ENCODE measurements around the gene CD70.
"Not testable (repeated sequence)": the region's sequence is repeated elsewhere in the genome, so short reads cannot be mapped to it uniquely, and the experiment has no call there.

CD70 gene

DNA sequence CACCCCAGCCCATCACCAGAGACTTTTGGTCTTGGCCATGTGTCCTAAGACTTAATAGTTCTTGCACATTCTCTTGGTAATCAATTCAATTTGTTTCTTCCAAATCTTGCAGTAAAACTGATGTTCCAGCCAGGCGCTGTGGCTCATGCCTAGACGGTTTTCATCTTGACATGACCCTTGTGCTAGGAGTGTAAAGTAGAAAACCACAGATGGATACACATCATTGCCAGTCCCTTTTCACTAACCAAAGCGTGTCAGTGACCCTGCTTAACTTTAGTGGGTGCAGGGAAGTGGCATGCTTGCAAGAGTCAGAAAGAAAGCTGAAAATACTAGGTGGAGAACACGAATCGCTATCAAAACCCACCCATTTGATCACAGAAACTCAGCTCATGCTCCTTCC lies 18.0 kb upstream of the CD70 start:
- Histone ChIP-seq H3K27me3 (ENCODE audit: control insufficient read depth, insufficient read depth, low read length) (no peaks in the 10 kb centered on the region), H3K4me3 (ENCODE audit: low read length) (no peak overlapping the region), H3K9me3 (replicated peaks; ENCODE audit: low read length) (no peaks in the 10 kb centered on the region), H3K9ac (ENCODE audit: low read depth, low read length) (no peak overlapping the region), H3K4me2 (ENCODE audit: low read length) (no peak overlapping the region), H3K36me3 (ENCODE audit: insufficient read depth, low read length) (no peaks in the 10 kb centered on the region), H3K4me1 (ENCODE audit: control insufficient read depth, insufficient read depth, low read length) (peaks cover 16% of the 10 kb centered on the region)

GRCh38 chr19:6608146-6608545 lies 17.2 kb upstream of the CD70 start:
- not testable (repeated sequence) for H3K4me2 ChIP-seq (ENCODE audit: low read length); H3K4me3 ChIP-seq (ENCODE audit: low read length); H3K27me3 ChIP-seq (ENCODE audit: control insufficient read depth, insufficient read depth, low read length); H3K9ac ChIP-seq (ENCODE audit: low read depth, low read length); H3K36me3 ChIP-seq (ENCODE audit: insufficient read depth, low read length); H3K9me3 ChIP-seq (replicated peaks; ENCODE audit: low read length)
- H3K4me1 ChIP-seq (ENCODE audit: control insufficient read depth, insufficient read depth, low read length), result peaks cover 16% of the 10 kb centered on the region

- not testable (repeated sequence) for H3K9ac ChIP-seq (ENCODE audit: low read depth, low read length); H3K4me3 ChIP-seq (ENCODE audit: low read length); H3K9me3 ChIP-seq (replicated peaks; ENCODE audit: low read length); H3K36me3 ChIP-seq (ENCODE audit: insufficient read depth, low read length); H3K4me2 ChIP-seq (ENCODE audit: low read length); H3K27me3 ChIP-seq (ENCODE audit: control insufficient read depth, insufficient read depth, low read length); H3K4me1 ChIP-seq (ENCODE audit: control insufficient read depth, insufficient read depth, low read length)
These were observed 15.5 kb upstream of the CD70 start for GRCh38 chr19:6606276-6607070.

DNA sequence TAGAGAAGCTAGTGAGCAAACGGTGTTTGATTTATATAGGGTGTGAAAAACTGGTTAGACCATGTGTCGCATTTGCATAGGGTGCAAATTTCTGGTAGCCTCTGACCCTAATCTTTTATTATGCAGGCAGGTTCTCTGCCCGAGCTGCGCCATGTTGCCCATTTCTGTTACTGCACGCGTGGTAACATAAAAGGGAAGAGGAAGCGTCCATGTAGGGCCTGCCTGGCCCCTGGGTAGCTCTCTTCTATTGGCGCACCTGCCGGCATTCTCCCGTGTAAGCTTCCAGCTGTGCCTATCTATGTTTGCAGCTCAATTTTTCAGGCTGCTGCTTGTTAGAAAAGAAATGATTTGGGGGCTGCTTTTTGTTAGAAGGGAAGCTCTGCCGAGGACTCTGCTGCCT lies 14.0 kb upstream of the CD70 start:
- no peak overlapping the region for H3K4me3 ChIP-seq (ENCODE audit: low read length)
- H3K27me3 ChIP-seq (ENCODE audit: control insufficient read depth, insufficient read depth, low read length), result no peaks in the 10 kb centered on the region
- no peaks in the 10 kb centered on the region for H3K9me3 ChIP-seq (replicated peaks; ENCODE audit: low read length)
- no peak overlapping the region for H3K4me2 ChIP-seq (ENCODE audit: low read length)
- H3K9ac ChIP-seq (ENCODE audit: low read depth, low read length), result no peak overlapping the region
- no peaks in the 10 kb centered on the region for H3K4me1 ChIP-seq (ENCODE audit: control insufficient read depth, insufficient read depth, low read length)
- no peaks in the 10 kb centered on the region for H3K36me3 ChIP-seq (ENCODE audit: insufficient read depth, low read length)

DNA sequence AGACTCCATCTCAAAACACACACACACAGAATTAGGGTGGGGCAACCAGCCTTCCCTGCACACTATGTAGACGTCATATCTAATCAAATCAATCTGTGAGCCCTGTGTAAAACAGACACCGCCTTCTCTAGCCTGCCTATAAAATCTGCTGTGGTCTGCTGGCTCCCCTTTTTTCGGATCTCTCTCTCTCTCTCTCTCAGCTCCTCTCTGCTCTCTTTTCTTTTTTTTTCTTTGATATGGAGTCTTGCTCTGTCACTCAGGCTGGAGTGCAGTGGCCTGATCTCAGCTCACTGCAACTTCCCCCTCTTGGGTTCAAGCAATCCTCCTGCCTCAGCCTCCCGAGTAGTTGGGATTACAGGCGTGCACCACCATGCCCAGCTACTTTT lies 11.8 kb upstream of the CD70 start:
- Histone ChIP-seq H3K9ac (ENCODE audit: low read depth, low read length) (no peak overlapping the region), H3K36me3 (ENCODE audit: insufficient read depth, low read length) (no peaks in the 10 kb centered on the region), H3K4me3 (ENCODE audit: low read length) (no peak overlapping the region), H3K4me1 (ENCODE audit: control insufficient read depth, insufficient read depth, low read length) (no peaks in the 10 kb centered on the region), H3K4me2 (ENCODE audit: low read length) (no peak overlapping the region), H3K27me3 (ENCODE audit: control insufficient read depth, insufficient read depth, low read length) (no peaks in the 10 kb centered on the region), H3K9me3 (replicated peaks; ENCODE audit: low read length) (no peaks in the 10 kb centered on the region)

- H3K36me3 ChIP-seq (ENCODE audit: insufficient read depth, low read length); H3K9ac ChIP-seq (ENCODE audit: low read depth, low read length); H3K9me3 ChIP-seq (replicated peaks; ENCODE audit: low read length); H3K27me3 ChIP-seq (ENCODE audit: control insufficient read depth, insufficient read depth, low read length); H3K4me3 ChIP-seq (ENCODE audit: low read length); H3K4me2 ChIP-seq (ENCODE audit: low read length); H3K4me1 ChIP-seq (ENCODE audit: control insufficient read depth, insufficient read depth, low read length): not testable (repeated sequence)
These were observed 10.6 kb upstream of the CD70 start for GRCh38 chr19:6601537-6602052.

DNA sequence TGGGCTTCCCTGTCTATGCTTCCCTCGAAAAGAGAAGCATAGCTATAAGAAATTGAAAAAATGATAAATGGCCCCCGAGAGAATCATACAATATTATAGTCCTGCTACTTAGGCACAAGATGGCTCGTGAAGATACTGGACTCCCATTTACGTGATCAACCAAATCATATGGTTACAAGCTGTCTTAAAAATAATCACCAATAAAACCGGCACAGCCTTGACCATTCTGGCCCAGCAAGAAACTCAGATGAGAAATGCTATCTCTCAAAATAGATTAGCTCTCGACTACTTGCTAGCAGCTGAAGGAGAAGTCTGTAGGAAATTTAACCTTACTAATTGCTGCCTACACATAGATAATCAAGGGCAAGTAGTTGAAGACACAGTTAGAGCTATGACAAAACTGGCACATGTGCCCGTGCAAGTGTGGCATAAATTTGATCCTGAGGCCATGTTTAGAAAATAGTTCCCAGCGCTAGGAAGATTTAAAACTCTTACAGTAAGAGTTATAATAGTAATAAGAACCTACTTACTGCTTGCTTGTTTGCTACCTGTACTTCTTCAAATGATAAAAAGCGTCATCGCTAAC lies 10.1 kb upstream of the CD70 start:
- H3K9ac ChIP-seq (ENCODE audit: low read depth, low read length); H3K4me1 ChIP-seq (ENCODE audit: control insufficient read depth, insufficient read depth, low read length); H3K27me3 ChIP-seq (ENCODE audit: control insufficient read depth, insufficient read depth, low read length); H3K36me3 ChIP-seq (ENCODE audit: insufficient read depth, low read length); H3K4me3 ChIP-seq (ENCODE audit: low read length); H3K4me2 ChIP-seq (ENCODE audit: low read length); H3K9me3 ChIP-seq (replicated peaks; ENCODE audit: low read length): not testable (repeated sequence)

DNA sequence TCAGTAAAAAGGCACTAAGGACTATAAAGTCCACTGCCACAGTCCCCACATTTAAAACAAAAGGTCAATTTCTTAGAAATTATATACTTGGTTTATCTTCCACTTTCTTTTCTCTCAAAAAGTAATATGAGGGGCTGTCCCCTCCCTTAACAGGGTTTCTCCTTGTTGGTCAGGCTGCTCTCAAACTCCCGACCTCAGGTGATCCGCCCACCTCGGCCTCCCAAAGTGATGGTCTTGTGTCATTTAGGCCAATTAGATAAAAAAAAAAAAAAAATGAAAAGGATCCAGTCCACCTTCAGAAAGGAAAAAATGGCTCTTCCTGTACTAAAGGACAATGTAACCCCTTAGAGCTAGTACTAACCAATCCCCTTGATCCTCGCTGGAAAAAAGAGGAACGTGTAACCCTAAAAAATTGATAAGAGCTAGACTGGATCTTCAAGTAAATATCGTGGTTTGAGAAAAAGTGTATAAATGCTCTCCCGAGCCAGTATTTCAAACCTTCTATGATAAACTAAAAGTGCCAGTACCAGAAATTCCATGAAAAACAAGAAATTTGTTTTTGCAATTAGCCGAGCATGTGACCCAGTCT lies 9.0 kb upstream of the CD70 start:
- Histone ChIP-seq H3K9ac (ENCODE audit: low read depth, low read length) (no peak overlapping the region), H3K4me1 (ENCODE audit: control insufficient read depth, insufficient read depth, low read length) (no peaks in the 10 kb centered on the region), H3K4me2 (ENCODE audit: low read length) (no peak overlapping the region), H3K36me3 (ENCODE audit: insufficient read depth, low read length) (no peaks in the 10 kb centered on the region), H3K4me3 (ENCODE audit: low read length) (no peak overlapping the region), H3K9me3 (replicated peaks; ENCODE audit: low read length) (no peaks in the 10 kb centered on the region), H3K27me3 (ENCODE audit: control insufficient read depth, insufficient read depth, low read length) (no peaks in the 10 kb centered on the region)

DNA sequence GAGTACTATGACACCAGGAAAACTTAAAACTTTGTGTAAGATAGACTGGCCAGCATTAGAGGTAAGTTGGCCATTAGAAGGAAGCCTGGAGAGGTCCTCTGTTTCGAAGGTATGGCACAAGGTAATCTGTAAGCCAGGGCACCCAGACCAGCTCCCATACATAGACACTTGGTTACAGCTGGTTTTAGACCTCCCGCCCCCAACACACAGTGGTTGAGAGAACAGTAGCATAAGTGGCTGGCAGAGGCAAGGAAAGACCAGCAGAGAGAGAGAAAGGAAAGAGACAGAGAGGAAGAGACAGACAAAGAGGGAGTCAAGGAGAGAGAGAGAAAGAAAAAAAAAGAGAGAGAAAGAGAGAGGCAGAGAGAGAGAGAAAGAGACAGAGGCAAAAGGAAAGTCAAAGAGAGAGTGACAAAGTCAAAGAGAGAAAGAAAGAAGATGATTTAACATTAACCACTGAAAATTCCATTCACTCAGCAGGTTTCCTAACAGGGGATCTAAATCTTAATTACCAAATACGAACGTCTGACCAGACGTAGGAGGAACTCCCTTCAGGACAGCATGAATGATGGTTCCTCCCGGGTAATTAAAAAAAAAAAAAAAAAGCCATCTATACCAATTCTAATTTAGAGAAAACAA lies 7.4 kb upstream of the CD70 start:
- not testable (repeated sequence) for H3K9ac ChIP-seq (ENCODE audit: low read depth, low read length); H3K27me3 ChIP-seq (ENCODE audit: control insufficient read depth, insufficient read depth, low read length); H3K4me2 ChIP-seq (ENCODE audit: low read length); H3K4me1 ChIP-seq (ENCODE audit: control insufficient read depth, insufficient read depth, low read length); H3K9me3 ChIP-seq (replicated peaks; ENCODE audit: low read length); H3K36me3 ChIP-seq (ENCODE audit: insufficient read depth, low read length); H3K4me3 ChIP-seq (ENCODE audit: low read length)

DNA sequence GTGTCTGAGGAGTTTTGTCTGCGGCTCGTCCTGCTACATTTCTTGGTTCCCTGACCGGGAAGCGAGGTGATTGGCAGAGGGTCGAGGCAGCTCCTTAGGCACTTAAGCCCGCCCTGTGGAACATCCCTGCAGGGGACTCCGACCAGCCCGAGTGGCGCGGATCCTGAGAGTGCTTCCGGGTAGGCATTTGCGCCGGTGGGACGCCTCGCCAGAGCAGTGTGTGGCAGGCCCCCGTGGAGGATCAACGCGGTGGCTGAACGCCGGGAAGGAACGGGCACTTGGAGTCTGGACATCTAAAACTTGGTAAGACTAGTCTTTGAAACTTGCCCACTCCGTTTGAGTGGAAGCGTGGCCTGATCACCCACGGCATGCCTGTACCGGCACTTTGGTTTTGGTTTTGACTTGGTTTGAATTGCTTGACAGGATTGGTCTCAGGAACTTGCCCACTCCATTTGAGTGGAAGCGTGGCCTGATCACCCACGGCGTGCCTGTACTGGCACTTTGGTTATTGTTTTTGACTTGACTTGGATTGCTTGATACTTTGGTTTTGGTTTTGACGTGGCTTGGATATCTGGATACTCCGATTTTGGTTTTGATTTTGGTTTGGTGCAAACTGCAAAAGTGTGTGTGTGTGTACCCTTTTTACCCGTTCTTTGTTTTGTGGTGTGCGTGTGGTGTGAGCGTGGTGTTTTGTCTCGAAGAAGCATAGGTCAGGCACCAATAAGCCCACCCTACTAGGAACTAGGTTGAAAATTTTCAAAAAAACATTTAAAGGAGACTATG lies 6.7 kb upstream of the CD70 start:
- not testable (repeated sequence) for H3K4me1 ChIP-seq (ENCODE audit: control insufficient read depth, insufficient read depth, low read length); H3K36me3 ChIP-seq (ENCODE audit: insufficient read depth, low read length); H3K4me3 ChIP-seq (ENCODE audit: low read length); H3K9ac ChIP-seq (ENCODE audit: low read depth, low read length); H3K9me3 ChIP-seq (replicated peaks; ENCODE audit: low read length); H3K27me3 ChIP-seq (ENCODE audit: control insufficient read depth, insufficient read depth, low read length); H3K4me2 ChIP-seq (ENCODE audit: low read length)

DNA sequence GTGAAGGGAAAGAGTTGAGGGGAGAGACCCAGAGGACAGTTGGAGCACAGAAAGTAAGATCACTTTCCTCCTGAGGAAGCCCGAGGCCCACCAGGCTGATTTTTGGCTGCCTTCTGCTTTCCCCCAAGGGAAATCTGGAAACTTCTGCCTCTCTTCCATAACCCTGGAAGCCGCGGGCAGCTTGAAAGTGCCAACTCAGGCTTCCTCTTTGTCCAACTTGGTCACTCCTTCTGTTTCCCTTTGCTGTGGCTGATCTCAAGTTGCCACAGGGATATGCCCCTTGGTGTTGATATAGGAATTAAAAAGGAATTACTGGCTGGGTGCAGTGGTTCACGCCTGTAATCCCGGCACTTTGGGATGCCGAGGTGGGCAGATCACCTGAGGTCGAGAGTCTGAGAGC lies 5.7 kb upstream of the CD70 start:
- Histone ChIP-seq H3K4me2 (ENCODE audit: low read length) (no peak overlapping the region), H3K9me3 (replicated peaks; ENCODE audit: low read length) (no peaks in the 10 kb centered on the region), H3K4me1 (ENCODE audit: control insufficient read depth, insufficient read depth, low read length) (no peaks in the 10 kb centered on the region), H3K4me3 (ENCODE audit: low read length) (no peak overlapping the region), H3K27me3 (ENCODE audit: control insufficient read depth, insufficient read depth, low read length) (peaks cover 8% of the 10 kb centered on the region), H3K36me3 (ENCODE audit: insufficient read depth, low read length) (no peaks in the 10 kb centered on the region), H3K9ac (ENCODE audit: low read depth, low read length) (no peak overlapping the region)

Data from skeletal muscle satellite cell (primary cell).